ENCODE results near the gene PLD3.
"Not testable (repeated sequence)": the region's sequence is repeated elsewhere in the genome, so short reads cannot be mapped to it uniquely, and the experiment has no call there.

PLD3 gene

GRCh38 chr19:40390084-40390742 lies 41.7 kb downstream of the PLD3 start, which contains the start of gene HIPK4:
HIPK4 (minus strand) TSS chr19:40390181; CDS start chr19:40389902, 279 bp downstream.
- no peak for DNase-seq

DNA sequence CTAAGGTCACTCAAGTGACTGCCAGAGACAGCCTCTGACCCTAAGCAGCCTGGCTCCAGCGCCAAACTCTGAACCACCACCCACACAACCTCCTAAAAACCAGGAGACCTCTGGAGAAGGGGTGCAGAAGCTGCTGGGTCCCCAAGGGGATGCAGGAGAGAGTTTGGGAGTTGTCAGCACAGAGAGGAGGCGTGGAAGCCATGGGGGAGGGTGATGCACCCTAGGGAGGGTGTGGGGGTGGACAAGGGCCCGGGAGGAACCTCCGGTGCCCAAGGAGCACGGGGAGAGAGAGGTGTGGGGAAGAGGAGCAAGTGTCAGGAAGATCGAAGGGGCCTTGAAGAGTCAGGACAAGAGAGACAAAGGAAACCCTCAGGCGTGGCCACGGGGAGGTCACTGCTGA lies 43.6 kb downstream of the PLD3 start:
- DNase-seq = no peak

DNA sequence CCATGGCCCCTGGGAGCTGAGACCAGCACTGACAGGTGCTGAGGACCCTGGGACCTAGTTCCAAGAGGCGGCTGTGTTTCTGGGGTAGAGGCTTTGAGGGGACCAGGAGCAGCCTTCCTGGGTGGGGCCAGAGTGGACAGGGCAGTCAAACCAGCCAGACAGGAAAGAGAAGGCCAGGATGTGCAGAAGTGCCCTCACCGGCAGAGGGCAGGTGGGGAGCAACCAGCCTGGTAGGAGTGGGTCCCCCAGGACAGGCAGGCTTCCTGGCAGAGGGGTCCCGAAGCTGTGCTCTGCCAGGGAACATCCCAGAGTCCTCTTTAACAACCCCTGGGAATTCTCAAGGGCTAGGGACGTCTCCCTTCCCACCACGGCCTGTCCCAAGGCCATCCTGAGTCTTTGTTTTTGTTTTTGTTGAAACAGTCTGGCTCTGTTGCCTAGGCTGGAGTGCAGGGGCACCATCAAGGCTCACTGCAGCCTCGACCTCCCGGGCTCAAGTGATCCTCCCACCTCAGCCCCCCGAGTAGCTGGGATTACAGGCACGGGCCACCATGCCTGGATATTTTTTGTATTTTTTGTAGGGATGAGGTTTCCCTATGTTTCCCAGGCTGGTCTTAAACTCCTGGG lies 44.5 kb downstream of the PLD3 start:
- DNase-seq = no peak

GRCh38 chr19:40393894-40394815 lies 45.7 kb downstream of the PLD3 start:
- DNase-seq = no peak

- no peak for DNase-seq
Measured at GRCh38 chr19:40394816-40395210, 46.3 kb downstream of the PLD3 start.

DNA sequence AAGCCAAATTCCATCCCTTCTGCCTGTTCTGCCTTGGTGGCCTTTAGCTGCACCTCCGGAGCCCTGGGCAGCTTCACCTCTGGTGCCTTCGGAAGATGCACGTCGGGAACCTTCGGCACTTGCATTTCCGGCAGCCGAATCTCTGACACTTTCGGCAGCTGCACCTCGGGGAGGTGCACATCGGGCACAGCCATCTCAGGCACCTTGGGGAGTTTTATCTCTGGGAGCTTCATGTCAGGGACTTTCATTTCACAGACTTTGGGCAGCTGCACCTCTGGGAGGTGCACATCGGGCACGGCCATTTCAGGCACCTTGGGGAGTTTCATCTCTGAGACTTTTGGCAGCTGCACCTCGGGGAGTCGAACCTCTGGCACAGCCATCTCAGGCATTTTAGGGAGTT lies 47.5 kb downstream of the PLD3 start:
- no peak for DNase-seq

DNA sequence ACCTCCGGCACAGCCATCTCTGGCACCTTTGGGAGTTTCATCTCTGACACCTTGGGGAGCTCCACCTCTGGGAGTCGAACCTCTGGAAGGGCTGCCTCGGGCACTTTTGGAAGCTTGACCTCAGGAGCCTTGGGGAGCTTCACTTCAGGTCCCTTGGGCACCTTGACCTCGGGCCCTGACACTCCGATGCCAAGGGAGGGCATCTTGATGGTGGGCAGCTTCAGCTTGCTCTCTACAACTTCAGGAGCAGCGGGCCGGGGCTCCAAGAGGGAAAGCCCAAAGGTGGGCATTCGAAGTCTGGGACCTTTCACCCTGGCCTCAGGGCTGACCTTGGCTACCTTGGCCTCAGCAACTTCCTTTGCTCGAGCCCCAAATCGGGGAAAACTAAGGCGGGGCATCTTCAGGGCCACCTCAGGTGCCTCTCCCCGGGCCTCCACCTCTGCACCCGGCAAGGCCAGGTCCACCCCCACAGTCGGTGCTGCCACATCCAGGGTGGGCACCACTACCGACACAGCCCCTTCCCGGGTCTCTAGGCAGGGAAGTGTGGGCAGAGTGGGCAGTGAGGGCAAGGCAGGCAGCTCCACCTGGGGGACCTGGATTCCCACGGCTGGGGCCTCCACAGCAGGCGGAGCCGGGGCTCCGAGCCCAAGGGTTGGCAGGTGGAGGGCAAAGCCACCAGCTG lies 48.5 kb downstream of the PLD3 start:
- no peak for DNase-seq

DNA sequence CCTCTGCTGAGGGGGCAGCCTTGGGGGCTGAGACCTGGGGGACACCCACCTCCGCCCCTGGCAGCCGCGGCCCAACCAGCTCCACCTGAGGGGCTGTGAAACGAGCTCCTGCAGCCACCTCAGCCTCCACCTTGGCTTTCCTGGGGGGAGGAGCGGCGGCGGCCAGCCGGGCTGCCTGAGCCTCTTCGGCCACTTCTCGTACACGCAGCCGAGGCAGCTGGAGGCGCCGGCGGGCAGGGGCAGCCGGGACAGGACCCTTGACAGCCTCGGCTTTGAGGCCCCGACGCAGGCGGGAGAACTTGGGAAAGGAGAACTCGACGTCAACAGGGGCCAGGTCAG lies 49.0 kb downstream of the PLD3 start:
- DNase-seq = no peak

DNA sequence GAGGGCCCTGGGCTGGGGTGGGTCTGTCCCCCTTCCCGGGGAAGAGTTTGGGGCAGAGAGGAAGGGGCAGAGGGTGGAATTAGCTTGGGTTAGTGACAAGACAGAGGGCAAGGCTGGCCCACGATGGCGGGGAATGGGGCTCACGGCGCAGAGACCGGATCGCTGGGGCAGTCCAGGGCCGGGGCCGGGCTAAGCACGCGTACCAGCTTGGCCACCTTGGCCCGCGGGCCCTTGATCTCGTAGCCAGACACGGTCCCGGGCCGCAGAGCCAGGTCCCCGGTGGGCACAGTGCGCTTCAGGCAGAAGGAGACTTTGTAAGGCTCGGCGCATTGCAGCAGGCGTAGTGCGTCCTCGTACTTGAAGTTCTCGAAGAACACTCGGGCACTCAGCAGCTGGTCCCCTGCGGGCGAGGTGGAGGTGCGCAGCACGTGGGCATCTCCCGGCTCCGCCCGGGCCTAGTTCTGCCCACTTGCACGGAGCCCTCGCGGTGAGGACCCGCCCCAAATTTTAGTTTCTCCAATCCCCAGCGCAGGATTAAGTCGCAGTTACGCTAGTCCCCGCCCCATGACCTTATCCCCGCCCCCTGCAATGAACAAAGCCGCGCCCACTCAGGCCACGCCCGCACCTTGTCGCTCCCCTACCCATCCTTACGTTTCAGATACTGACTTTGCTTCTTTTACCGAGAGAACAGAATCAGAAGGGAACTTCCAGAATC lies 50.1 kb downstream of the PLD3 start:
- peak; percentile 66 for DNase-seq

DNA sequence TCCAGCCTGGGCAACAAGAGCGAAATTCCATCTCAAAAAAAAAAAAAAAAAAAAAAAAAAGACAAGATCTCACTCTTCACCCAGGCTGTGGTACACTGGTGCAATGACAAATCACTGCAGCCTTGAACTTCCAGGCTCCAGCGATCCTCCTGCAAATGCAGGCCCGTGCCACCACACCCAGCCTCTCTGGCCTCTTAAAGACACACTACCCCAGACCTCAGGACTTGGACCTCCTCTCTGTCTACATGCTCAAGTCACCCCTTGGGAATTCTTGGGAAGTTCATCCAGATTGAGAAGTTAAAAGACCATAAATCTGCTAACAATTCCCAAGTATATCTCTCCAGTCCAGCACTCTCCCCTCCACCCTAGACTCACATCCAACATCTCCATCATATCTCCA lies 52.1 kb downstream of the PLD3 start:
- DNase-seq = no peak

DNA sequence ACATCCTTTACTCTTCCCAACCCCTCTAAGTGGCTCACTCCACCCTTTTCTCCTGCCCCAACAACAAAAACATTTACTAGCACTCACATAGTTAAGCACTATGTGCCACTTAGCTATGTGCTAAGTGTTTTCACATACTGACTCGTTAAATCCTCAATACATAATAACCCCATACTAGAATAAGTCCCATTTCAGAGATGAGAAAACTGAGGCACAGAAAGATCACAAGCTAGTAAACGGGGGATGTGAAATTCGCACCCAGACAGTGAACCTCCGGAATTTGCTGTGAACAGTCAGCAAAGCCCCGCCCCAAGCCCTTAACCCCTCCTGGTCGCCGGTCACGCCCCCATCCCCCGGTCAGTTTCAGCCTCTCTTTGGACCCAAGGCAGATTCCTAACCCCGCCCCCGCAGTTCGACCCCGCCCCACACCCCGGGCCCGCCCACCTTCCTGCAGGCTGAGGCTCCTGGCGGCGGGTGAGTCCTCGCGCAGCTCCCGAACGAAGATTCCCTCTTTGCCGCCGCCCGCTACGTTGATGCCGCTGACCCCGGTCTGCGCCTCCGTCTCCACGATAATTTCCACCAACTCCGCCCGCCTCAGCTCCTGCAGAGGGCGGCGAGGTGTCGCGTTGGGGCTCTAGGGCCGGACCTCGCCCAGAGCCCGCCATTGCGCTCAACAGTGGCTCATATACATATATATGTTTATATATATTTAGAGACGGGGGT lies 54.9 kb downstream of the PLD3 start:
- peak; percentile 68 for DNase-seq

DNA sequence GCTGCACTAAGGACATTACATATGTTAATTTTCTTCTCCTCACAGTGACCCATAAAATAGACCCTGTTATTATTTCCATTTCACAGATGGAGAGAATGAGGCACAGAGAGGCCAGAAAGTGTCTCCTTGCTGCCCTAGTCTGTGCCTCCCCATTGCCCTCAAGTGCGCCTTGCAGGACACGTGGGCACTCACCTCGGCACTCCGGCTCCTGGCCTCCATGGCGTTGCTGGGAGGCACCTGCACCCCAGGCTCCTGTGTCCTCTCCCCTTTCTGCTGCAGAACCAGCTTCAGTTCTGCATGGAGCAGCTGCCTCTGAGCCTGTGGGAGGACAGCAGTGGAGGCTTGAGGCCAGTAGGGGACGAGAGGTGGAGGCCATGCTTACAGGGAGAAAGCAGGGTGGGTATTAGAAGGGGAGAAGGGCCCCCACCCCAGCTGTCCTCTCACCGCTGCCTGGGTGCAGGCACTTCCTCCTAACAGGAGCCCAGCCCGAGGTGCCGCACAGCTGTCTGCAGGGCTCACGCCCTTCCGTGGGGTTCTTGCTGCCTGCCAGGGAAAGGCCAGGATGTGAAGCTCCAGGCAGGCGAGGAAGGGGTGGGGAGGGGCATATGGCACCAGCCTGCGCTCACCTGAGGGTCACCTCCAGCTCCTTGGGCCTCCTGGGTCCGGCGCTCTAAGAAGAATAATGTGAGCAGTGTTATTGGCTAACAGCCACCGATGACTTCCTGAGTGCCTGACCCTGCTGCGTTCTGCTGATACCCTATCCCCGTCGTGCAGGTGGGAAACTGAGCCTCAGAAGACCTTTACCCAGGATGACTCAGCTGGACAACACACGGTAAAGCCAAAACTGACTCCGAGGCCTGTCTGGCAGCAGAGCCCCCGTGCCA lies 59.5 kb downstream of the PLD3 start:
- DNase-seq = no peak

GRCh38 chr19:40408598-40408925 lies 60.1 kb downstream of the PLD3 start:
- not testable (repeated sequence) for DNase-seq

DNA sequence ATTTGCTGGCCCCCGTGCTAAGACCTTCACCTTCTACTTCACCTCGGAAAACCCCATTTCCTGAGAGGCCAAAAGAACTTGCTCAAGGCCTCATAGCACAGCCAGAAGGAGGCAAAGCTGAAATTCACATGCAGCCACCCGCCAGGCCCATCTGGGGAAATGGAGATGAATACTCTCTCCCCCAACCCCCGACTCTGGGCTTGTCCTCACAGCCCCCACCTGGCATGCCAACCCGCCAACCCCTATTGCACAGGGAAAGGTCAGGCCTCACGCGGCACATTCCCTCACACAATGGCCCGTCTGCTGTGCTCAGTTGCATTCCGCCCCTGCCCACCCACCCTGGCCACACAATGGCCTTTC lies 61.5 kb downstream of the PLD3 start:
- no peak for DNase-seq

DNA sequence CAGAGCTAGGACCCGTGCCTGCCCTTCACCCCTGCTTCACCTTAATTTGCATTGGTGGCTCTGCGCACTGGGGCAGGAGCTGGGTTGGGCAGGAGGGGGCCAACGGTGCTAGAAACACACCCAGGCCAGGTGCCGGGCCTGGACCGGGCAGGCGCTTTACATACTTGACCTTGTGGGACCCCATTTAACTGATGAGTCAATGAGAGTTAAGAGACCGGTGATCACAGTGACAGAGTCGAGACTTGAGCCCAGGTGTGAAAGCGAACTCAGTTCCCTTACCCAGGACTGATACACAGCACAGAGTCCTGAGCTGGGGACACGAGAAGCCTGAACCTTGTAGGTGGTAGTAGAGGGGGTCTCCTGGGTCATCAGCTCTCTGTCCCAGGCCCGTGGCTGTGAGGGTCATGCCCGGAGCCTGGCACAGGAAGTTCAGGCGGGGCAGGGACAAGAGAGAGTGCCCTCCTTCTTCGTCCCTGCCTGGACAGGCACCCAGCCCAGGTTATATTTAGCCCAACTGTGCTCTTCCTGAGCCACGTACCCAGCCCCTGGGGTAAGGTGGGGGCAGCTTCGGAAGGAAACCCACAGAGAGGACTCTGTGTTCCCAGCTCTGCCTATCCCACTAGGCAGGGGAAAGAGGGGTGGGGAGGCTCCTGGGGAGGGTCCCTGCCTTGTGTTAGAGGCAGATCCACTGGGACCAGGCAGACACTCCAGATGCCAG lies 62.8 kb downstream of the PLD3 start:
- no peak for DNase-seq

- DNase-seq = no peak
Measured at GRCh38 chr19:40411958-40412499, 63.5 kb downstream of the PLD3 start.

- no peak for DNase-seq
Measured at GRCh38 chr19:40412866-40413265, 64.4 kb downstream of the PLD3 start.

DNA sequence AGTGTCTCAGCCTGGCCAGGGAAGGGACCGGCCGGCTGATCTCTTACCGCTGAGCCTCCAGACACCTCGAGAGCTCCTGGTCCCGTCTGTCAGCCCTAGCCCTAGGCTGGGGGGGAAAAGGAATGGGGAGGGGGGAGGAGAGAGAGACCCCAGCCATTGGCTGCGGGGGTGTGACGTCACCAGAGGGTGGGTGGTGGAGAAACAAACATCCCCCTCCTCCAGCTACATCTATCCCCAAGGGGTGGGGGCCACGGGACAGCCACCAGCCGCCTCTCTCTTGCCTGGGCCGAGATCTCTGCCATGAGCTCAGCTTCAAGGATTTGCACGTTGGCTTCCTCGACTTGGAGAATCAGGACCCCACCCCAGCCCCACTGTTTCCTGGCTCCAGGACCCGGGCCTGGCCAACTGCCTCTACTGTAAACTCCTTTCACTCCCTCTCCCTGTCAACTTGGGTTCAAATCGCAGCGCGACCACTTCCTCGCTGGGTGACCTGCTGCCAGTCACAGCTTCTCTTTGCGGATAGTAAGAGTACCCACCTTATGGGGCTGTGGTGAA lies 64.9 kb downstream of the PLD3 start, which contains the start of gene PRX:
Gene PRX, minus strand, starts transcription at position 88 of the 555 bp plus-strand sequence. CDS start 5,446 bp downstream, outside the sequence.
- DNase-seq = no peak

Measured in effector CD8-positive, alpha-beta T cell (primary cell).